Thyroid gland (tissue), 4 donors: ENCODE data around the gene REST. TPM values are rescaled to one million over a fixed set of nuclear protein-coding genes. Genes with fewer than 3 reads are reported as not detected.

ENCODE experiments used
- DNase-seq, 2 donors: peaks; one replicate each; pipeline ENCODE4 v3.0.0-alpha.2; 2019
- H3K27ac ChIP-seq, 3 donors: fragments of 200-600 bp; sonication (generic); 1 replicate in 2 of 3; 2 replicates in 1 of 3; pipeline ENCODE4 v1.5.1; 2016 to 2019; ENCODE audit warnings: mild to moderate bottlenecking in 1 of 3, moderate library complexity in 1 of 3
- H3K27me3 ChIP-seq: fragments of 200-600 bp; sonication (generic); one replicate; pipeline ENCODE4 v1.5.1; 2019
- H3K36me3 ChIP-seq, 2 donors: fragments of 200-600 bp; sonication (generic); one replicate each; pipeline ENCODE4 v1.5.1; 2016 to 2019
- H3K4me1 ChIP-seq, 2 donors: fragments of 200-600 bp; sonication (generic); one replicate each; pipeline ENCODE4 v1.5.1; 2017 to 2019
- H3K4me3 ChIP-seq, 3 donors: fragments of 200-600 bp; sonication (generic); replicated peaks in 1 of 3; 1 replicate in 2 of 3; 2 replicates in 1 of 3; pipeline ENCODE4 v1.5.1; 2016; ENCODE audit warnings: mild to moderate bottlenecking in 1 of 3
- H3K9me3 ChIP-seq: fragments of 200-600 bp; sonication (generic); one replicate; pipeline ENCODE4 v1.5.1; 2017
- POLR2A ChIP-seq, 2 donors: fragments of 450-650 bp; IDR thresholded peaks; one replicate each; pipeline ENCODE4 v1.6.1; 2017; ENCODE audit warnings: antibody characterized with exemption in 2 of 2, mild to moderate bottlenecking in 2 of 2, moderate library complexity in 1 of 2
- WGBS, 2 donors: methylation state at CpG; one replicate each; pipeline ENCODE4 v1.1.5; 2017; 5-methylcytosine and 5-hydroxymethylcytosine counted together
- intact Hi-C: fragments of 100-400 bp; cut with DNase I; formaldehyde crosslinking; loops from one replicate; pipeline ENCODE4 v1.15.1; 2023
- small RNA-seq: library from RNA; depleted of rRNA; stranded (forward); fragments of <200 nt; gene quantifications from one replicate; pipeline ENCODE3, GENCODE V24; 2016
- total RNA-seq, 4 donors: library from RNA; depleted of rRNA; stranded (reverse); fragments of >200 nt; gene quantifications; one replicate each; pipeline ENCODE4 v1.2.3, GENCODE V29; 2016
- TF ChIP-seq, protein P1 (sequence below), 6 experiments: fragments of 200-600 bp in 3 of 6; fragments of 450-650 bp in 3 of 6; sonication (generic) in 3 of 6; IDR thresholded peaks; one replicate each; pipeline ENCODE4 v1.5.1; 2016 to 2019; ENCODE audit warnings: antibody characterized with exemption in 6 of 6, mild to moderate bottlenecking in 2 of 6, inconsistent platforms in 1 of 6, moderate library complexity in 1 of 6

REST gene
- total RNA-seq, 4 donors from 2014 or later = 33.2 to 50.3 (median 41.1) TPM

DNA sequence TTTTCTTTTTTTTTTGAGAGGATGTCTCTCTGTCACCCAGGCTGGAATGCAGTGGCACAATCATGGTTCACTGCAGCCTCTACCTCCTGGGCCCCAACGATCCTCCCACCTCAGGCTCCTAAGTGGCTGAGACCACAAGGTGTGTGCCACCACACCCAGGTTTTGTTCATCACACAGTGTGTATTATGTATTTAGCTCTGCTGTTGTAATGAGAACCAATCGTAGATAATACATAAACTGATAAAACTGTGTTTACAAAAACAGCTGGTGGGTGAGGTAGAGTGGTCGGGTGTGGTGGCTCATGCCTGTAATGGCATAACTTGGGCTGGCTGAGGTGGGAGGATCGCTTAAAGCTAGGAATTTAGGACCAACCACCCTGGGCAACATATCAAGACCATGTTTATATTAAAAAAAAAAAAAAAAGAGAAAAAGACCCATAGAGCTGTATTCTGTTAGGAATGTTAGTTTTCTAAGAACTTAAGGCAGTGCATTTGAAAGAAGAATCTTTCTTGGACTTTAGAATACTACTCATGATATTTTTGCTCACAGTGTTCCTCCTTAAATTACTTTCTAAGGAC lies 105.9 kb downstream of the REST start:
- no peak for DNase-seq
- 89 to 97% methylated on average over 4 of the region's 4 CpGs for WGBS, 2 donors

More for the DNA sequence above, 105.9 kb downstream of the REST start:
- Histone ChIP-seq H3K36me3 (peaks cover 53 to 57% of the 10 kb centered on the region in 2 donors), H3K4me3 (no peak overlapping the region), H3K4me1 (peaks cover 0 to under 1% of the 10 kb centered on the region in 2 donors), H3K27me3 (no peaks in the 10 kb centered on the region), H3K27ac (no peak overlapping the region), H3K9me3 (no peaks in the 10 kb centered on the region)
- no peak for TF ChIP-seq POLR2A (IDR thresholded peaks at IDR 0.05)
- TF ChIP-seq, protein P1, sequence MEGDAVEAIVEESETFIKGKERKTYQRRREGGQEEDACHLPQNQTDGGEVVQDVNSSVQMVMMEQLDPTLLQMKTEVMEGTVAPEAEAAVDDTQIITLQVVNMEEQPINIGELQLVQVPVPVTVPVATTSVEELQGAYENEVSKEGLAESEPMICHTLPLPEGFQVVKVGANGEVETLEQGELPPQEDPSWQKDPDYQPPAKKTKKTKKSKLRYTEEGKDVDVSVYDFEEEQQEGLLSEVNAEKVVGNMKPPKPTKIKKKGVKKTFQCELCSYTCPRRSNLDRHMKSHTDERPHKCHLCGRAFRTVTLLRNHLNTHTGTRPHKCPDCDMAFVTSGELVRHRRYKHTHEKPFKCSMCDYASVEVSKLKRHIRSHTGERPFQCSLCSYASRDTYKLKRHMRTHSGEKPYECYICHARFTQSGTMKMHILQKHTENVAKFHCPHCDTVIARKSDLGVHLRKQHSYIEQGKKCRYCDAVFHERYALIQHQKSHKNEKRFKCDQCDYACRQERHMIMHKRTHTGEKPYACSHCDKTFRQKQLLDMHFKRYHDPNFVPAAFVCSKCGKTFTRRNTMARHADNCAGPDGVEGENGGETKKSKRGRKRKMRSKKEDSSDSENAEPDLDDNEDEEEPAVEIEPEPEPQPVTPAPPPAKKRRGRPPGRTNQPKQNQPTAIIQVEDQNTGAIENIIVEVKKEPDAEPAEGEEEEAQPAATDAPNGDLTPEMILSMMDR (IDR thresholded peaks at IDR 0.05) = no peak
- intact Hi-C loops = no loop called here

Small RNAs within 50 kb of the gene (small RNA-seq; reads per million reads assigned to genes)
- not detected for gene RNU6-998P

Other genes starting within 250 kb of the REST start
- gene HOPX, start 226.6 kb upstream of the REST start, total RNA-seq = 100 to 1,000 TPM; 271 to 316 (median 289) TPM
- gene SPINK2, start 86.2 kb upstream of the REST start, total RNA-seq = 1 to 10 TPM in 1 of 4 donors, not detected in 3; 2.1 TPM
- gene NOA1, start 69.7 kb downstream of the REST start, total RNA-seq = 10 to 100 TPM; 22.1 to 27.4 (median 24.7) TPM
- gene POLR2B, start 71.0 kb downstream of the REST start, total RNA-seq = 100 to 1,000 TPM in 1 of 4 donors, 10 to 100 TPM in 3; 82.1 to 111 (median 84.2) TPM
- gene IGFBP7, start 202.5 kb downstream of the REST start, total RNA-seq = 1,000 to 10,000 TPM in 3 of 4 donors, 100 to 1,000 TPM in 1; 660 to 2,581 (median 1,387) TPM